GM21423 (cell line): ENCODE results near the gene BTG1.
"Not testable (repeated sequence)": the region's sequence is repeated elsewhere in the genome, so short reads cannot be mapped to it uniquely, and the experiment has no call there.

Source experiments
- ATAC-seq: cut with Tn5 transposase; IDR thresholded peaks from one replicate; pipeline ENCODE4 v1.9.1; 2021; ENCODE audit warnings: mild to moderate bottlenecking, moderate library complexity; ENCODE audit not compliant: unreplicated experiment

Gene BTG1

DNA sequence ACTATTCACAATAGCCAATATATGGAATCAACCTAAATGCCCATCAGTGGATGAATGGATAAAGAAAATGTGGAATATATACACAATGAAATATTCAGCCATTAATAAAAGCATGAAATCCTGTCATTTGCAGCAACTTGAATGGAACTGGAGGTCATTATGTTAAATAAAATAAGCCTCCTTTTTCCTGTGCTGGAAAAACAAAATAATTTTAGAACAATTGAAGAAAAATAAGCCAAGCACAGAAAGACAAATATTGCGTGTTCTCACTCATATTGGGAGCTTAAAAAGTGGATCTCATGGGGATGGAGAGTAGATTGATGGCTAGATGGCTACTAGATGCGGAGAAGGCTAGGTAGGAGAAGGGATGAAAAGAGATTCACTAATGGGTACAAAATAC lies 6.3 kb upstream of the BTG1 start:
- no peak for ATAC-seq

GRCh38 chr12:92149563-92149962 lies 3.9 kb upstream of the BTG1 start:
- ATAC-seq = no peak

DNA sequence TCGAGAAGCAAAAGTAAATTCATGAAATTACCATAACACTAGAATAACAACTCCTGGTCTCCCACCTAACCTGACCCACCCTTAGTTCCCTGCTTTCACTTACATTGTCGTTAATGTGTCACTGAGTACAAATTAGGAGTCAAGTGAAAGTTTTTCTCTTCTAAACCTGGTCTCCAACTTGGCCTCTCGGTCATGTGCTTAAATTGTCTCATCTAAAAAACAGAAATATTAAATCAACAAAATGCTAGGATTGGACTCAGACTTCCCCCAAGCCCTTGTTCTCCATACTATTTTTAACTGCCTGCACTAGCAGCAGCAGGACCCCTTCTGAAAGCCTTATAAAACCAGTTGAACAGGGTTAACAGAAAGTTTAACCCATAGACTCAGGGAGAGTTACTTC lies 1.8 kb upstream of the BTG1 start:
- ATAC-seq = no peak

- ATAC-seq = no peak
These were observed 1.0 kb upstream of the BTG1 start for GRCh38 chr12:92146497-92147224.

DNA sequence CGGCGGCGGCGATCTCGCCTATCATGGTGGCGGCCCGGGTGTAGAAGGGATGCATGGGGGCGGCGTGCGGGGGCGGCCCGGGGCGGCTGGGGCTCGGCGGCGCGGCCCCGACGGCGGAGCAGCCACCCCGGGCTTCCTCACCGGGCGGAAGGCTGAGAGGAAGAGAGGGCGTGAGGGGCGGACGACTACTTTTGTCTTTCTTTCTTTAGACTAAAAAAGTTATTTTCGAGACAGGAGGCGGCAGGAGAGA lies 240 bp downstream of the BTG1 start:
- peak; percentile 1 for ATAC-seq

GRCh38 chr12:92144631-92145480 lies 790 bp downstream of the BTG1 start:
- ATAC-seq = no peak

GRCh38 chr12:92143686-92144630 lies 1.7 kb downstream of the BTG1 start:
- peak; percentile 20 for ATAC-seq

- ATAC-seq = no peak
These were observed 2.4 kb downstream of the BTG1 start for GRCh38 chr12:92143258-92143657.

- ATAC-seq = no peak
These were observed 3.3 kb downstream of the BTG1 start for GRCh38 chr12:92142251-92142926.

GRCh38 chr12:92141591-92142121 lies 4.0 kb downstream of the BTG1 start:
- no peak for ATAC-seq

DNA sequence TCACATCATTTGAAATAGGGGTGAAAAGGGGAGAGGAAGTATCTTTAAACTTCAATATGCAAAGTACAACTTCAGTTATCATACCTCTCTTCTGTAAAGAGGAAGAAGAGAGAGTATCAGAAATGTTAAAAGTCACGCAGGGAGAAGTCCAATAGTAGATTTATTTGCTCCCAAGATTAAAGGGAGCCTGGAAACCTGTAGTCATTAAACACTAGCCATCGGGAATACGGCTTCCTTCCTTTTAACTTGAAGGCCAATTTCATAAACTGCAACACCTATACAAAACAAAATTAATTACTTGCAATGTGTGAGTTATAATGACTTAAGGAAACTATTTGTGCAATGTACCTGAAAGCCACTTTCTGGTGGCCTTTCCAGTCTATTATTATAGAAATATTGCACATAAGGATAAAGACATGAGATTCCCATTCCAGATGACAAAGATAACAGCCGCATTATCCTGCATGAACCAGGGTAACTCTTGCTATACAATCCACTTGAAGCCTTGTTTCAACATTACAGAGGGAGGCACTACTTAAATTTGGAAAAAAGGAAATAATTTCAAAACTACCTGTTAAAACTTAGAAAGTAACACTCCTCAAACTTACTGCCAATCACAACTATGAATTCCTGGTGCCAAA lies 4.6 kb downstream of the BTG1 start:
- no peak for ATAC-seq

GRCh38 chr12:92140156-92140555 lies 5.5 kb downstream of the BTG1 start:
- ATAC-seq = no peak

DNA sequence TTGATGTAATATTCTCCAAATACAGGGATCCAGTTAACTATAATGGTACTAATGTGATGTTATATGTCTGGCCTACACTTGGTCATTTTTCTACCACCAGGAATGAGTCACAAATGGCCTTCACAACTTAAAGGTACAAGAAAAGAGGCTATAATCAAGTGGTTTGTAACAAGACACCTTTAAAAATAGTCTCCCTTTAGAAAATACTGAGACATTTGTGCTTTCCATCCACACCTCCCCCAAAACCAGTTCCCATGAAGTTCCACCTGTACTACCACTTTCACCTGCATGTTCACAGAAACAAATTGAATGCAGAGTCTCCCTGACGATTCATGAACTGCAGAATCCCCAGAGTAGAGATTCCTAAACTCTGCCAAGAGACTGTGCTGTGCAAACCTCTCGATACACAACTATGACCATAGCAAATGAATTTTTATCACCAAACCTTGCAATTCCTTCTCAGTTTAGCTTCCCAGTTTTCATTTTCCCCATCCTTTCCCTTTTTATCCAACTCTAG lies 6.0 kb downstream of the BTG1 start:
- ATAC-seq = no peak

DNA sequence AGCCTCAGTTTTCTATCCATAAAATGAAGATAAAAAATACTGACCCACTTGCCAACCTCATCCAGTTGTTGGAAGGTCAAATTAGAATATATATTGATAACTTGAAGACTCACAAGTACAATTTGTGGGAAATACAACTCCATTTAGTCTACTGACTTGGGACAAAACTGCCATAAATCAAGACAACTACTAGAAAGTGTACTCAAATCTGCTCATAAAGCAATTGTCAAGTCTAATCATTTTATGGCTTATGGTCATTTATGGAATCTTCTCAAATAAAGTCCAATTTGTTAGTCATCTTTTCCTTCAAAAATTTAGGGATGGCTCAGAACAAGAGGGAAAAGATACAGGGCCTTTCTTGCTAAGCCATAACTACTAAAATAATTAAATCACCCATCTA lies 7.0 kb downstream of the BTG1 start:
- no peak for ATAC-seq

- no peak for ATAC-seq
These were observed 7.5 kb downstream of the BTG1 start for GRCh38 chr12:92138144-92138543.

DNA sequence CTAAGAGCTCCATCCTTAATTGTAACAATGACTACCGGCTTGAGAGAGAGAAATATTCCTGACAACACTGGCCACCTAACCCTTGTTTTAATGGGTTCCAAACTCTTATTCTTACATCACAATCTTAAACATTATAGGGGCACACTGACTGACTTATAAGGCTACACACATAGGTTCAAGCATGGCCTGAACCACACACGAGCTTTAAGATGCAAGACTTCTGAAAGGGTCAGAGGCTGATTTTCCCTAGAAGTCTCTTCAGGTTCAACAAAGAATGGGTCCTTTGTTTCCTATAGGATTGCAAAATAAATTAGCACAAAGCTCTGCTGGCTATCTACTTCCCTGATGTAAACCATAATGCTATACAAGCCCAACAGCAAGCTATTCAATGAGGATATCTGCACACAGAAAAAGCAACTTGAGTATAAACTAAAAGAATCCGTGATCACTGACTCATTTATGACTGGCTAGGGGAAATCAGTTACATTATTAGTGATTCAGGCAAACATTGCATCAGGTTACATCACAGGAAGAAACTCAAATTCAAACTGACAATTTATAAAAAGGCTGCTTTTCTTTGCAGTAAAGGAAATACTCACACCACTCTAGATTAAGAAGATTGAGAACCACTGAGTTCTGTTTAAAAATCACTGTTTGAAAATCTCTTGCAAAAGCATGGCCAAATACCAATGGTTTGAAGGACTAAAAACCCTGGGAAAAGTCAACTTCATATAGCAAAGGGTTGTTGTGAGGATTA lies 8.5 kb downstream of the BTG1 start:
- ATAC-seq = no peak

GRCh38 chr12:92136026-92136730 lies 9.5 kb downstream of the BTG1 start:
- no peak for ATAC-seq

DNA sequence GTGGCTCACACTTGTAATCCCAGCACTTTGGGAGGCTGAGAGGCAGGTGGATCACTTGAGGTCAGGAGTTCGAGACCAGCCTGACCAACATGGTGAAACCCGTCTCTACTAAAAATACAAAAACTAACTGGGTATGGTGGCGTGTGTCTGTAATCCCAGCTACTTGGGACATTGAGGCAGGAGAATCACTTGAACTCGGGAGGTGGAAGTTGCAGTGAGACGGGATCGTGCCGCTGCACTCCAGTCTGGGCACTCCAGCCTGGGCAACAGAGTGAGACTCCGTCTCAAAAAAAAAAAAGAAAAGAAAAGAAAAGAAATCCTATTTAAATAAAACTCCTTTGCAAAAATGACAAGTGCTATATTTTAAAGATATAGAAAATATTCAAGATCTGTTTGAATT lies 10.1 kb downstream of the BTG1 start:
- ATAC-seq = not testable (repeated sequence)
